K562 (cell line): ENCODE measurements around the gene IL4I1. TPM values are rescaled to one million over a fixed set of nuclear protein-coding genes. Genes with fewer than 3 reads are reported as not detected.

Experiments
- BACH1 ChIP-seq: fragments of 200-800 bp; sonication (Bioruptor generic); IDR thresholded peaks from 2 replicates; pipeline ENCODE4 v1.6.1; 2016; ENCODE audit warnings: missing genetic modification characterization, missing compliant biosample characterization
- CBFA2T2 ChIP-seq: fragments of 450-650 bp; conservative IDR thresholded peaks from 2 replicates; pipeline ENCODE4 v1.6.1; 2017; ENCODE audit warnings: mild to moderate bottlenecking
- CREBBP ChIP-seq: IDR thresholded peaks from one replicate; pipeline ENCODE4 v1.6.1; 2012; ENCODE audit warnings: low read depth, mild to moderate bottlenecking, control low read depth, inconsistent platforms, low read length
- ELF1 ChIP-seq: fragments of 200-800 bp; sonication (Bioruptor generic); IDR thresholded peaks from 2 replicates; pipeline ENCODE4 v1.6.1; 2016; ENCODE audit warnings: missing genetic modification characterization, missing compliant biosample characterization
- HDGF ChIP-seq: fragments of 450-650 bp; IDR thresholded peaks from 2 replicates; pipeline ENCODE4 v1.6.1; 2016
- HNRNPK ChIP-seq: fragments of 200-400 bp; formaldehyde crosslinking; IDR thresholded peaks from one replicate; pipeline ENCODE4 v1.6.1; 2018; ENCODE audit warnings: mild to moderate bottlenecking, low read depth, low read length; ENCODE audit not compliant: poor library complexity, severe bottlenecking
- NFATC3 ChIP-seq: fragments of 450-650 bp; IDR thresholded peaks from 2 replicates; pipeline ENCODE4 v1.6.1; 2017; ENCODE audit warnings: mild to moderate bottlenecking
- NFE2L1 ChIP-seq: fragments of 450-650 bp; IDR thresholded peaks from 2 replicates; pipeline ENCODE4 v1.6.1; 2016; ENCODE audit warnings: missing genetic modification characterization, low read depth, mild to moderate bottlenecking, missing compliant biosample characterization, moderate library complexity, borderline replicate concordance
- NR2C1 ChIP-seq, 2 experiments: fragments of 450-650 bp; IDR thresholded peaks; 2 replicates each; pipeline ENCODE4 v1.6.1; 2017; ENCODE audit warnings: mild to moderate bottlenecking in 2 of 2, antibody characterized with exemption in 1 of 2, inconsistent platforms in 1 of 2, missing compliant biosample characterization in 1 of 2, missing genetic modification characterization in 1 of 2
- NRF1 ChIP-seq, 2 experiments: fragments of 450-650 bp; IDR thresholded peaks in 1 of 2; conservative IDR thresholded peaks in 1 of 2; 2 replicates each; pipeline ENCODE4 v1.6.1; 2014; ENCODE audit warnings: mild to moderate bottlenecking in 2 of 2
- PHB ChIP-seq: fragments of 250-450 bp; sonication (Bioruptor Pico); IDR thresholded peaks from 2 replicates; pipeline ENCODE4 v1.5.0; 2021
- PPARD ChIP-seq: fragments of 250-450 bp; sonication (Bioruptor Pico); IDR thresholded peaks from 2 replicates; pipeline ENCODE4 v1.8.0; 2022; ENCODE audit warnings: inconsistent platforms, mild to moderate bottlenecking, moderate library complexity
- RBM34 ChIP-seq: fragments of 200-400 bp; formaldehyde crosslinking; IDR thresholded peaks from 2 replicates; pipeline ENCODE4 v1.6.1; 2018; ENCODE audit warnings: low read length, borderline replicate concordance; ENCODE audit not compliant: insufficient read depth
- SOX6 ChIP-seq: fragments of 450-650 bp; IDR thresholded peaks from 2 replicates; pipeline ENCODE4 v1.6.1; 2014; ENCODE audit warnings: mild to moderate bottlenecking
- ZNF124 ChIP-seq: sonication (generic); formaldehyde crosslinking; IDR thresholded peaks from 2 replicates; pipeline ENCODE4 v1.8.1; 2022; ENCODE audit warnings: missing genetic modification reagents
- ZNF408 ChIP-seq: fragments of 250-450 bp; sonication (Bioruptor Pico); IDR thresholded peaks from 2 replicates; pipeline ENCODE4 v1.4.0; 2020; ENCODE audit warnings: low read depth, mild to moderate bottlenecking, moderate library complexity
- ZNF668 ChIP-seq: fragments of 250-450 bp; sonication (Bioruptor Pico); IDR thresholded peaks from 2 replicates; pipeline ENCODE4 v1.8.0; 2022; ENCODE audit warnings: mild to moderate bottlenecking, inconsistent platforms
- ZNF830 ChIP-seq: fragments of 250-450 bp; sonication (Bioruptor Pico); IDR thresholded peaks from 2 replicates; pipeline ENCODE4 v1.5.0; 2021; ENCODE audit warnings: mild to moderate bottlenecking
- polyA plus RNA-seq, 8 experiments: library from polyadenylated mRNA; depleted of rRNA in 4 of 8; stranded (reverse) in 5 of 8; unstranded in 3 of 8; fragments of >200 nt; fragmentation: Nextera tagmentation in 2 of 8; fragmentation: Illumina TruSeq in 1 of 8; extraction: Ambion mirVana in 2 of 8; extraction: Trizol in 1 of 8; gene quantifications; 2 replicates each; pipeline versions ENCODE4 v1.2.1 to v1.2.3, GENCODE V29; 2011 to 2014; ENCODE audit warnings: inconsistent platforms in 1 of 8, missing spikeins in 1 of 8
- total RNA-seq, 7 experiments: library from RNA; depleted of rRNA in 6 of 7; stranded (reverse); fragments of >200 nt in 6 of 7; fragmentation: Illumina TruSeq in 2 of 7; extraction: Trizol in 2 of 7; gene quantifications; 2 replicates each; pipeline versions ENCODE4 v1.2.1 to v1.2.3, GENCODE V29; 2011 to 2021; ENCODE audit warnings: low replicate concordance in 1 of 7
- TF ChIP-seq, protein P1 (sequence below), 2 experiments: fragments of 450-650 bp; IDR thresholded peaks; 2 replicates each; pipeline ENCODE4 v1.6.1; 2018; ENCODE audit warnings: mild to moderate bottlenecking in 2 of 2, low read depth in 1 of 2; ENCODE audit not compliant: partially characterized antibody in 2 of 2
- TF ChIP-seq, protein P2 (sequence below), 3 experiments: fragments of 200-800 bp in 1 of 3; sonication (Bioruptor generic) in 1 of 3; sonication (generic) in 1 of 3; formaldehyde crosslinking in 1 of 3; IDR thresholded peaks; 2 replicates each; pipeline versions ENCODE4 v1.6.1 to v1.8.0; 2016 to 2022; ENCODE audit warnings: mild to moderate bottlenecking in 2 of 3, missing compliant biosample characterization in 2 of 3, missing genetic modification characterization in 2 of 3, missing genetic modification reagents in 1 of 3
- TF ChIP-seq, protein P3 (sequence below): fragments of 150-350 bp; conservative IDR thresholded peaks from 2 replicates; pipeline ENCODE4 v1.6.1; 2014; ENCODE audit warnings: low read length

Gene IL4I1
- total and polyA plus RNA-seq, 9 of the 15 experiments (the other 6 are each of a cell fraction or from before 2014, with no cell fraction given), result 0.06 to 0.95 (median 0.43) TPM; not detected in 2

DNA sequence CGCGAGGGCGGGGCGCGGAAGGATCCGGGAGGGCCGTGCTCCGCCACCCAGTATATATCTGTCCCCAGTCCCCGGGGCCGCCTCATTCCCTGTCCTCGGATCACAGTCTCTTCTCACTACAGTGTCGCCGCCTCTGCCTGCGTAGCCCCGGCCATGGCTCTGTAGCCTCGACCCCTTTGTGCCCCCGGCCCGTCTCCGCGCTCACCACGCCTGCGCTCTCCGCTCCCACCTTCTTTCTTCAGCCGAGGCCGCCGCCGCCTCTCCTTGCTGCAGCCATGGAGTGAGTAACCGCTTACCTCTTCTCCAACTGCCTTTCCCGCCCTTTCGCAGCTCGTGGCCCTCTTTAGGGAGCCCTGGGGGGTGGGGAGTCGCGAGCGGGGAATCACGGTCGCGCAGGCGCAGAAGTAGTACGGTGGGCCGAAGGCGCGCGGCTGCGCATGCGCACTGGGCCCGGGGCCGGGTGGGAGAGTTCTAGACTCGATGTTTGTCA, 32.5 kb upstream of the IL4I1 start, which contains the start of the genes ATF5 and NUP62 (continued):
- TF ChIP-seq NFATC3 (no peak), SOX6 (0 out of 2 replicates have a peak, but pooled peaks have one; percentile 30), BACH1 (tag) (no peak), ELF1 (no peak), NRF1 (conservative IDR thresholded peaks at IDR 0.05 in 1 of 2, IDR thresholded peaks at IDR 0.05 in 1 of 2) (peak; percentile 98), ZNF124 (CRISPR knock-in tag) (no peak; the same call in 1 of the 2 replicates), CREBBP (no peak), NR2C1 (IDR thresholded peaks at IDR 0.05) (0 out of 2 replicates have a peak, but pooled peaks have one; percentile 10), NR2C1 (tag; IDR thresholded peaks at IDR 0.05) (no peak), ZNF830 (peak; percentile 92), ZNF668 (CRISPR knock-in tag) (no peak; the same call in 1 of the 2 replicates), HDGF (no peak), CBFA2T2 (no peak), HNRNPK (no peak), NFE2L1 (tag) (no peak), ZNF408 (CRISPR knock-in tag) (no peak), RBM34 (no peak), PPARD (CRISPR knock-in tag) (no peak), PHB (CRISPR knock-in tag) (peak; percentile 90; the same call in 1 of the 2 replicates)
- TF ChIP-seq, protein P1, sequence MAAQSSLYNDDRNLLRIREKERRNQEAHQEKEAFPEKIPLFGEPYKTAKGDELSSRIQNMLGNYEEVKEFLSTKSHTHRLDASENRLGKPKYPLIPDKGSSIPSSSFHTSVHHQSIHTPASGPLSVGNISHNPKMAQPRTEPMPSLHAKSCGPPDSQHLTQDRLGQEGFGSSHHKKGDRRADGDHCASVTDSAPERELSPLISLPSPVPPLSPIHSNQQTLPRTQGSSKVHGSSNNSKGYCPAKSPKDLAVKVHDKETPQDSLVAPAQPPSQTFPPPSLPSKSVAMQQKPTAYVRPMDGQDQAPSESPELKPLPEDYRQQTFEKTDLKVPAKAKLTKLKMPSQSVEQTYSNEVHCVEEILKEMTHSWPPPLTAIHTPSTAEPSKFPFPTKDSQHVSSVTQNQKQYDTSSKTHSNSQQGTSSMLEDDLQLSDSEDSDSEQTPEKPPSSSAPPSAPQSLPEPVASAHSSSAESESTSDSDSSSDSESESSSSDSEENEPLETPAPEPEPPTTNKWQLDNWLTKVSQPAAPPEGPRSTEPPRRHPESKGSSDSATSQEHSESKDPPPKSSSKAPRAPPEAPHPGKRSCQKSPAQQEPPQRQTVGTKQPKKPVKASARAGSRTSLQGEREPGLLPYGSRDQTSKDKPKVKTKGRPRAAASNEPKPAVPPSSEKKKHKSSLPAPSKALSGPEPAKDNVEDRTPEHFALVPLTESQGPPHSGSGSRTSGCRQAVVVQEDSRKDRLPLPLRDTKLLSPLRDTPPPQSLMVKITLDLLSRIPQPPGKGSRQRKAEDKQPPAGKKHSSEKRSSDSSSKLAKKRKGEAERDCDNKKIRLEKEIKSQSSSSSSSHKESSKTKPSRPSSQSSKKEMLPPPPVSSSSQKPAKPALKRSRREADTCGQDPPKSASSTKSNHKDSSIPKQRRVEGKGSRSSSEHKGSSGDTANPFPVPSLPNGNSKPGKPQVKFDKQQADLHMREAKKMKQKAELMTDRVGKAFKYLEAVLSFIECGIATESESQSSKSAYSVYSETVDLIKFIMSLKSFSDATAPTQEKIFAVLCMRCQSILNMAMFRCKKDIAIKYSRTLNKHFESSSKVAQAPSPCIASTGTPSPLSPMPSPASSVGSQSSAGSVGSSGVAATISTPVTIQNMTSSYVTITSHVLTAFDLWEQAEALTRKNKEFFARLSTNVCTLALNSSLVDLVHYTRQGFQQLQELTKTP (IDR thresholded peaks at IDR 0.05; ENCODE audit: low read depth in 1 of 2, partially characterized antibody in 2 of 2), result peak; percentile 86 to 94
- TF ChIP-seq, protein P2, sequence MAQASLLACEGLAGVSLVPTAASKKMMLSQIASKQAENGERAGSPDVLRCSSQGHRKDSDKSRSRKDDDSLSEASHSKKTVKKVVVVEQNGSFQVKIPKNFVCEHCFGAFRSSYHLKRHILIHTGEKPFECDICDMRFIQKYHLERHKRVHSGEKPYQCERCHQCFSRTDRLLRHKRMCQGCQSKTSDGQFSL (CRISPR knock-in tag; IDR thresholded peaks at IDR 0.05), result peak; percentile 63; the same call in 1 of the 2 replicates
- TF ChIP-seq, protein P2 (tag; IDR thresholded peaks at IDR 0.05), result peak in 1 of 2 experiments; percentile 44; a peak in 1 of 4 replicates
- TF ChIP-seq, protein P3, sequence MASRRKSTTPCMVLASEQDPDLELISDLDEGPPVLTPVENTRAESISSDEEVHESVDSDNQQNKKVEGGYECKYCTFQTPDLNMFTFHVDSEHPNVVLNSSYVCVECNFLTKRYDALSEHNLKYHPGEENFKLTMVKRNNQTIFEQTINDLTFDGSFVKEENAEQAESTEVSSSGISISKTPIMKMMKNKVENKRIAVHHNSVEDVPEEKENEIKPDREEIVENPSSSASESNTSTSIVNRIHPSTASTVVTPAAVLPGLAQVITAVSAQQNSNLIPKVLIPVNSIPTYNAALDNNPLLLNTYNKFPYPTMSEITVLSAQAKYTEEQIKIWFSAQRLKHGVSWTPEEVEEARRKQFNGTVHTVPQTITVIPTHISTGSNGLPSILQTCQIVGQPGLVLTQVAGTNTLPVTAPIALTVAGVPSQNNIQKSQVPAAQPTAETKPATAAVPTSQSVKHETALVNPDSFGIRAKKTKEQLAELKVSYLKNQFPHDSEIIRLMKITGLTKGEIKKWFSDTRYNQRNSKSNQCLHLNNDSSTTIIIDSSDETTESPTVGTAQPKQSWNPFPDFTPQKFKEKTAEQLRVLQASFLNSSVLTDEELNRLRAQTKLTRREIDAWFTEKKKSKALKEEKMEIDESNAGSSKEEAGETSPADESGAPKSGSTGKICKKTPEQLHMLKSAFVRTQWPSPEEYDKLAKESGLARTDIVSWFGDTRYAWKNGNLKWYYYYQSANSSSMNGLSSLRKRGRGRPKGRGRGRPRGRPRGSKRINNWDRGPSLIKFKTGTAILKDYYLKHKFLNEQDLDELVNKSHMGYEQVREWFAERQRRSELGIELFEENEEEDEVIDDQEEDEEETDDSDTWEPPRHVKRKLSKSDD, result no peak
